Liver (tissue), 9 donors: ENCODE measurements around the gene CXCL1. TPM values are rescaled to one million over a fixed set of nuclear protein-coding genes. Genes with fewer than 3 reads are reported as not detected.
A peak's percentile ranks its signal among the peaks of the same experiment; 100 is the strongest.

Experiments
- DNase-seq: peaks from one replicate; pipeline ENCODE4 v3.0.0-alpha.2; 2017; ENCODE audit warnings: low spot score
- H3K27ac ChIP-seq, 2 donors: one replicate each; pipeline ENCODE4 v1.7.0; 2013; ENCODE audit warnings: inconsistent platforms in 2 of 2, low read length in 2 of 2, control low read depth in 1 of 2, low read depth in 1 of 2, mild to moderate bottlenecking in 1 of 2
- H3K27me3 ChIP-seq, 4 donors: one replicate each; pipeline versions ENCODE4 v1.6.1 to v1.7.0; 2013; ENCODE audit warnings: low read length in 3 of 4, inconsistent platforms in 1 of 4, mild to moderate bottlenecking in 1 of 4, moderate library complexity in 1 of 4; ENCODE audit not compliant: control insufficient read depth in 4 of 4, insufficient read depth in 4 of 4
- H3K36me3 ChIP-seq, 4 donors: one replicate each; pipeline versions ENCODE4 v1.6.1 to v1.7.0; 2013; ENCODE audit warnings: low read length in 3 of 4, mild to moderate bottlenecking in 3 of 4, low read depth in 1 of 4, moderate library complexity in 1 of 4; ENCODE audit not compliant: control insufficient read depth in 4 of 4, insufficient read depth in 3 of 4
- H3K4me1 ChIP-seq, 4 donors: one replicate each; pipeline versions ENCODE4 v1.6.1 to v1.7.0; 2013; ENCODE audit warnings: low read length in 3 of 4, mild to moderate bottlenecking in 3 of 4, moderate library complexity in 1 of 4; ENCODE audit not compliant: control insufficient read depth in 4 of 4, insufficient read depth in 4 of 4
- H3K4me3 ChIP-seq, 3 donors: one replicate each; pipeline versions ENCODE4 v1.6.1 to v1.7.0; 2013; ENCODE audit warnings: low read length in 3 of 3, control low read depth in 1 of 3, low read depth in 1 of 3, mild to moderate bottlenecking in 1 of 3
- H3K9ac ChIP-seq, 2 donors: one replicate each; pipeline ENCODE4 v1.7.0; 2013; ENCODE audit warnings: low read length in 2 of 2, mild to moderate bottlenecking in 2 of 2, moderate library complexity in 2 of 2, control low read depth in 1 of 2, low read depth in 1 of 2
- H3K9me3 ChIP-seq, 4 donors: one replicate each; pipeline versions ENCODE4 v1.6.1 to v1.7.0; 2013; ENCODE audit warnings: low read length in 3 of 4; ENCODE audit not compliant: control insufficient read depth in 4 of 4
- EGR1 ChIP-seq, 2 donors: IDR thresholded peaks; 2 replicates each; pipeline ENCODE4 v1.6.1; 2016 to 2018; ENCODE audit warnings: antibody characterized with exemption in 2 of 2, low read depth in 2 of 2
- FOXA2 ChIP-seq: IDR thresholded peaks from 2 replicates; pipeline ENCODE4 v1.6.1; 2016; ENCODE audit warnings: antibody characterized with exemption
- HNF4G ChIP-seq: IDR thresholded peaks from 2 replicates; pipeline ENCODE4 v1.6.1; 2016; ENCODE audit warnings: antibody characterized with exemption
- JUND ChIP-seq, 2 donors: IDR thresholded peaks; 2 replicates each; pipeline ENCODE4 v1.6.1; 2016; ENCODE audit warnings: antibody characterized with exemption in 2 of 2
- NR2F2 ChIP-seq: IDR thresholded peaks from 2 replicates; pipeline ENCODE4 v1.6.1; 2016; ENCODE audit warnings: antibody characterized with exemption
- RAD21 ChIP-seq, 2 donors: IDR thresholded peaks; 2 replicates each; pipeline ENCODE4 v1.6.1; 2016; ENCODE audit warnings: antibody characterized with exemption in 2 of 2, mild to moderate bottlenecking in 2 of 2
- SP1 ChIP-seq: IDR thresholded peaks from 2 replicates; pipeline ENCODE4 v1.6.1; 2018; ENCODE audit warnings: antibody characterized with exemption, mild to moderate bottlenecking
- WGBS: extraction: QIAGEN DNeasy Blood & Tissue Kit; methylation state at CpG from one replicate; pipeline ENCODE4 v1.1.7; 2013; 5-methylcytosine and 5-hydroxymethylcytosine counted together
- polyA plus RNA-seq, 2 donors: library from polyadenylated mRNA; stranded (reverse) in 1 of 2; unstranded in 1 of 2; fragments of 200-250 nt in 1 of 2; fragments of >200 nt in 1 of 2; fragmentation: Nextera tagmentation in 1 of 2; extraction: Ambion mirVana in 1 of 2; gene quantifications; one replicate each; pipeline versions ENCODE4 v1.2.1 to v1.2.3, GENCODE V29; 2013 to 2015
- total RNA-seq, 2 donors: library from RNA; depleted of rRNA; stranded (reverse); fragments of >200 nt; gene quantifications; one replicate each; pipeline ENCODE4 v1.2.3, GENCODE V29; 2014
- TF ChIP-seq, protein P1 (sequence below): fragments of 150-350 bp; IDR thresholded peaks from 2 replicates; pipeline ENCODE4 v1.5.1; 2017; ENCODE audit warnings: improper control_type of control experiment, low read depth, low read length; ENCODE audit not compliant: missing input control
- TF ChIP-seq, protein P2 (sequence below): IDR thresholded peaks from 2 replicates; pipeline ENCODE4 v1.6.1; 2016; ENCODE audit warnings: antibody characterized with exemption
- TF ChIP-seq, protein P3 (sequence below): IDR thresholded peaks from 2 replicates; pipeline ENCODE4 v1.6.1; 2016; ENCODE audit warnings: antibody characterized with exemption
- donor health status: healthy.
- donor health status: healthy.
- donor health status: healthy.
- donor health status: healthy.
- donor health status: healthy.

The CXCL1 gene
- total and polyA plus RNA-seq, 4 donors = 0.97 to 4.2 (median 2.8) TPM; not detected in 1

DNA sequence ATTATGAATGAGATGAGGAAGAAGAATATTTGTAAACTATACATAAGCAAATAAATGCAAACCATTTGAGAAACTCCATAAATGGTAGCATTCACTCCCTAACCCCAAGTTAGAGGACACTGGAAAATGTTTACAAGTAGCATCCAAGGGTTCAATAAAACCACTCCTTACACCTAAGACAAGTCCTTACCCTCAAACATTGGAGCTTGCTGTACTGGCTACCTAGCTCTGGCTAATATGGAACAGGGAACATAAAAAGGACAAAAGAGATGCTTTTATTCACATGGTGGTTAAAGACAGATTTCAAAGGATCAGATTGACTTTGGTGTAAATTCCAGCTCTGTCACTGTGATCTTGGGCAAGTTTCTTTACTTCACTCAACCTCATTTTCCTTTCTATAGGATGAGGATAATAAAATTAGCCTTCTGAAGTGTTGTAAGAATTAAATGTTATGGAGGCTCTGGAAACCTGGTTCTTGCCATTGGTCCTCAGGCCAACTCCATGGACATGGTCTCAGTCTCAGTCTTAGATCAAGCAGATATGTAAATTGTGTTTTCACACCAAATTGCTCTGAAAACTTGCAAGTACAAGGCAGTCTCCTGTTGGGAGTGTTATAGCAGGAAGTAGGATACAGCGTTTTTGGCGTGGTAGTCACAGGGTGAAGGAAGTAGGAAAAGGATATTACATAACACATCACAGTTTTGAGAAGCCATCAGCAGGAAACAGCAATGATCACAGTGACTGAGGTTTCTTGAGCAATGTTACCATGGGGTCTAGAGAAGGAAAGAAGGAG lies 3.3 kb downstream of the CXCL1 start:
- TF ChIP-seq, protein P1, sequence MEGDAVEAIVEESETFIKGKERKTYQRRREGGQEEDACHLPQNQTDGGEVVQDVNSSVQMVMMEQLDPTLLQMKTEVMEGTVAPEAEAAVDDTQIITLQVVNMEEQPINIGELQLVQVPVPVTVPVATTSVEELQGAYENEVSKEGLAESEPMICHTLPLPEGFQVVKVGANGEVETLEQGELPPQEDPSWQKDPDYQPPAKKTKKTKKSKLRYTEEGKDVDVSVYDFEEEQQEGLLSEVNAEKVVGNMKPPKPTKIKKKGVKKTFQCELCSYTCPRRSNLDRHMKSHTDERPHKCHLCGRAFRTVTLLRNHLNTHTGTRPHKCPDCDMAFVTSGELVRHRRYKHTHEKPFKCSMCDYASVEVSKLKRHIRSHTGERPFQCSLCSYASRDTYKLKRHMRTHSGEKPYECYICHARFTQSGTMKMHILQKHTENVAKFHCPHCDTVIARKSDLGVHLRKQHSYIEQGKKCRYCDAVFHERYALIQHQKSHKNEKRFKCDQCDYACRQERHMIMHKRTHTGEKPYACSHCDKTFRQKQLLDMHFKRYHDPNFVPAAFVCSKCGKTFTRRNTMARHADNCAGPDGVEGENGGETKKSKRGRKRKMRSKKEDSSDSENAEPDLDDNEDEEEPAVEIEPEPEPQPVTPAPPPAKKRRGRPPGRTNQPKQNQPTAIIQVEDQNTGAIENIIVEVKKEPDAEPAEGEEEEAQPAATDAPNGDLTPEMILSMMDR = no peak
- TF ChIP-seq, protein P2, sequence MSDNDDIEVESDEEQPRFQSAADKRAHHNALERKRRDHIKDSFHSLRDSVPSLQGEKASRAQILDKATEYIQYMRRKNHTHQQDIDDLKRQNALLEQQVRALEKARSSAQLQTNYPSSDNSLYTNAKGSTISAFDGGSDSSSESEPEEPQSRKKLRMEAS = peak; percentile 31
- TF ChIP-seq, protein P3, sequence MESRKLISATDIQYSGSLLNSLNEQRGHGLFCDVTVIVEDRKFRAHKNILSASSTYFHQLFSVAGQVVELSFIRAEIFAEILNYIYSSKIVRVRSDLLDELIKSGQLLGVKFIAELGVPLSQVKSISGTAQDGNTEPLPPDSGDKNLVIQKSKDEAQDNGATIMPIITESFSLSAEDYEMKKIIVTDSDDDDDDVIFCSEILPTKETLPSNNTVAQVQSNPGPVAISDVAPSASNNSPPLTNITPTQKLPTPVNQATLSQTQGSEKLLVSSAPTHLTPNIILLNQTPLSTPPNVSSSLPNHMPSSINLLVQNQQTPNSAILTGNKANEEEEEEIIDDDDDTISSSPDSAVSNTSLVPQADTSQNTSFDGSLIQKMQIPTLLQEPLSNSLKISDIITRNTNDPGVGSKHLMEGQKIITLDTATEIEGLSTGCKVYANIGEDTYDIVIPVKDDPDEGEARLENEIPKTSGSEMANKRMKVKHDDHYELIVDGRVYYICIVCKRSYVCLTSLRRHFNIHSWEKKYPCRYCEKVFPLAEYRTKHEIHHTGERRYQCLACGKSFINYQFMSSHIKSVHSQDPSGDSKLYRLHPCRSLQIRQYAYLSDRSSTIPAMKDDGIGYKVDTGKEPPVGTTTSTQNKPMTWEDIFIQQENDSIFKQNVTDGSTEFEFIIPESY = no peak
- TF ChIP-seq JUND (IDR thresholded peaks at IDR 0.05) = no peak
- Histone ChIP-seq H3K9me3 (peaks cover 0 to 2% (median under 1%) of the 10 kb centered on the region in 4 donors), H3K36me3 (no peaks in the 10 kb centered on the region), H3K4me1 (peaks cover 0 to 10% (median 4%) of the 10 kb centered on the region in 4 donors), H3K4me3 (no peak overlapping the region), H3K27ac (peak overlapping the region in 1 of 2 donors; percentile 56), H3K27me3 (no peaks in the 10 kb centered on the region), H3K9ac (no peak overlapping the region)
- no peak for DNase-seq
- 52% methylated on average over 2 of the region's 2 CpGs for WGBS

DNA sequence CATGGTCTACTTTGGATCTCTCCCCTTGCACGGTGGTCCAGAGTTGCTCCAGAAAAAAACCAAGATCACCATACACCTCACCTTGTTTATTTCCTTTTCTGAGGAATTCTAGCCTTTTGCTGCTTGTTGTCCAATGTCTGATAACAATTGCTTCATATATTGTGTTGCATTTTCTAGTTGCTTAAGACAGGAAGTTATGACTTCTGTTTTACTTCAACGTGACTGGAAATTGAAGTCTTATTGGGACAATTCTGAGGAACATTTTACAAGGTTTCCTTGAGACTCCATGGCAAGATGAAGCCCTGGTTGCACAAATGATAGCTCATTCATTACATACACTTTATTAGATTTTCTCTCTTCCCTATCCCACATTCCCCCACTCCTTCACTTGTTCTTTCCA lies 5.2 kb downstream of the CXCL1 start:
- Histone ChIP-seq H3K36me3 (no peaks in the 10 kb centered on the region), H3K9ac (no peak overlapping the region), H3K4me3 (no peak overlapping the region), H3K27ac (peak overlapping the region in 1 of 2 donors; percentile 12), H3K9me3 (peaks cover 0 to 2% (median under 1%) of the 10 kb centered on the region in 4 donors), H3K4me1 (peaks cover 0 to 5% (median 3%) of the 10 kb centered on the region in 4 donors), H3K27me3 (no peaks in the 10 kb centered on the region)
- WGBS = 64% methylated on average over 2 of the region's 2 CpGs
- DNase-seq = no peak
- TF ChIP-seq JUND (IDR thresholded peaks at IDR 0.05) = no peak
- no peak for TF ChIP-seq FOXA2
- TF ChIP-seq EGR1 (IDR thresholded peaks at IDR 0.05; ENCODE audit: low read depth in 2 of 2) = no peak
- TF ChIP-seq, protein P1 = no peak
- TF ChIP-seq, protein P2 = no peak
- TF ChIP-seq SP1 = no peak

DNA sequence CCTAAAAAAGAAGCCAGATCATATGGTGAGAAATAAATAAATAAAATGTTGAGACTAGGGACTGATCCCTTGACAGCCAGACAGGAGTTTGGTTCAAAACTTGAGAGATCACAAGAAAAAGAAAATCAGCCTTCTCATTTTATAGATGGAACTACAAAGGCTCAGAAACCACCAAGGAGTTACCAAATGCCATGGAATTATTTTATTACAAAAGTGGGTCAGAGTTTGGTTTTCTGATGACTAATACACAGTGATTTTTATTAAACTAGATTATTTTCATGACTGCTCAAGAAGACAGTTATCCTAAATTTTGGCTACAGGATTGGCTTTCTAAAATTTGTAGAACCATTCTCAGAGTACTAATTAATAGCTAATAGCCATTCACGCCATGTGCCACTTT lies 6.2 kb downstream of the CXCL1 start:
- Histone ChIP-seq H3K36me3 (no peaks in the 10 kb centered on the region), H3K4me1 (no peaks in the 10 kb centered on the region), H3K27me3 (no peaks in the 10 kb centered on the region), H3K4me3 (no peak overlapping the region), H3K9me3 (peaks cover 0 to 2% (median under 1%) of the 10 kb centered on the region in 4 donors), H3K27ac (no peak overlapping the region), H3K9ac (no peak overlapping the region)
- no peak for TF ChIP-seq RAD21 (IDR thresholded peaks at IDR 0.05)
- TF ChIP-seq EGR1 (IDR thresholded peaks at IDR 0.05; ENCODE audit: low read depth in 2 of 2) = no peak
- no peak for TF ChIP-seq FOXA2
- TF ChIP-seq HNF4G = no peak
- TF ChIP-seq NR2F2 = no peak
- TF ChIP-seq, protein P1 = no peak
- no peak for DNase-seq
- WGBS = 89% methylated on average over 1 of the region's 1 CpG
